HepG2 (cell line): Measurements from ENCODE around the gene SLC5A5. TPM values are rescaled to one million over a fixed set of nuclear protein-coding genes. Genes with fewer than 3 reads are reported as not detected.

Source experiments
- BHLHE40 ChIP-seq: IDR thresholded peaks from 2 replicates; pipeline ENCODE4 v1.6.1; 2011; ENCODE audit warnings: low read length, improper control_type of control experiment
- CC2D1A ChIP-seq: sonication (generic); formaldehyde crosslinking; IDR thresholded peaks from 2 replicates; pipeline ENCODE4 v1.8.1; 2023; ENCODE audit warnings: mild to moderate bottlenecking, missing genetic modification reagents
- CENPT ChIP-seq: sonication (generic); formaldehyde crosslinking; IDR thresholded peaks from 2 replicates; pipeline ENCODE4 v1.8.0; 2022; ENCODE audit warnings: low read depth, mild to moderate bottlenecking, moderate library complexity, missing genetic modification reagents
- CTCF ChIP-seq: sonication (generic); formaldehyde crosslinking; IDR thresholded peaks from 2 replicates; pipeline ENCODE4 v1.5.0; 2020; ENCODE audit warnings: mild to moderate bottlenecking, missing genetic modification reagents, moderate library complexity
- GABPA ChIP-seq, 2 experiments: IDR thresholded peaks; 2 replicates each; pipeline ENCODE4 v1.6.1; 2011 to 2016; ENCODE audit warnings: low read depth in 2 of 2, low read length in 1 of 2, missing biosample characterization in 1 of 2, missing genetic modification characterization in 1 of 2
- HMG20B ChIP-seq: conservative IDR thresholded peaks from 2 replicates; pipeline ENCODE4 v1.6.1; 2016; ENCODE audit warnings: missing genetic modification reagents, missing compliant biosample characterization
- HNRNPLL ChIP-seq: fragments of 200-400 bp; formaldehyde crosslinking; IDR thresholded peaks from 2 replicates; pipeline ENCODE4 v1.6.1; 2017; ENCODE audit warnings: mild to moderate bottlenecking, low read depth, low read length; ENCODE audit not compliant: poor library complexity, severe bottlenecking
- IRX3 ChIP-seq: sonication (generic); formaldehyde crosslinking; IDR thresholded peaks from 2 replicates; pipeline ENCODE4 v1.8.1; 2023; ENCODE audit warnings: mild to moderate bottlenecking, low read depth, missing genetic modification reagents, borderline replicate concordance
- JDP2 ChIP-seq: sonication (generic); formaldehyde crosslinking; IDR thresholded peaks from 2 replicates; pipeline ENCODE4 v1.8.1; 2022; ENCODE audit warnings: missing genetic modification reagents, borderline replicate concordance
- KDM1A ChIP-seq: IDR thresholded peaks from 2 replicates; pipeline ENCODE4 v1.6.1; 2016; ENCODE audit warnings: missing compliant biosample characterization
- MXD1 ChIP-seq: sonication (generic); formaldehyde crosslinking; IDR thresholded peaks from 2 replicates; pipeline ENCODE4 v1.4.0; 2020; ENCODE audit warnings: mild to moderate bottlenecking, missing genetic modification reagents
- ONECUT2 ChIP-seq: sonication (generic); formaldehyde crosslinking; IDR thresholded peaks from 2 replicates; pipeline ENCODE4 v1.4.0; 2020; ENCODE audit warnings: missing genetic modification reagents
- PPARG ChIP-seq: conservative IDR thresholded peaks from 2 replicates; pipeline ENCODE4 v1.6.1; 2016; ENCODE audit warnings: missing biosample characterization, missing genetic modification reagents
- RARG ChIP-seq: sonication (generic); formaldehyde crosslinking; IDR thresholded peaks from 2 replicates; pipeline ENCODE4 v1.4.0; 2020; ENCODE audit warnings: low read depth, mild to moderate bottlenecking, missing genetic modification reagents
- SRSF9 ChIP-seq: fragments of 200-400 bp; formaldehyde crosslinking; IDR thresholded peaks from 2 replicates; pipeline ENCODE4 v1.6.1; 2018; ENCODE audit warnings: borderline replicate concordance, mild to moderate bottlenecking, low read depth, low read length; ENCODE audit not compliant: insufficient read depth, poor library complexity, severe bottlenecking
- TAF1 ChIP-seq: sonication (generic); formaldehyde crosslinking; IDR thresholded peaks from 2 replicates; pipeline ENCODE4 v1.4.0; 2020; ENCODE audit warnings: missing genetic modification reagents
- TAF15 ChIP-seq: fragments of 200-400 bp; formaldehyde crosslinking; IDR thresholded peaks from one replicate; pipeline ENCODE4 v1.6.1; 2018; ENCODE audit warnings: mild to moderate bottlenecking, low read depth, low read length; ENCODE audit not compliant: poor library complexity, severe bottlenecking
- XRCC5 ChIP-seq: fragments of 200-400 bp; formaldehyde crosslinking; optimal IDR thresholded peaks from 2 replicates; pipeline ENCODE3; 2017; ENCODE audit warnings: mild to moderate bottlenecking, low read length
- ZNF367 ChIP-seq: sonication (generic); formaldehyde crosslinking; IDR thresholded peaks from 2 replicates; pipeline ENCODE4 v1.4.0; 2020; ENCODE audit warnings: missing genetic modification reagents, borderline replicate concordance
- ZNF547 ChIP-seq: sonication (generic); formaldehyde crosslinking; IDR thresholded peaks from 2 replicates; pipeline ENCODE4 v1.5.1; 2020; ENCODE audit warnings: mild to moderate bottlenecking, missing genetic modification reagents
- ZNF576 ChIP-seq: sonication (generic); formaldehyde crosslinking; IDR thresholded peaks from 2 replicates; pipeline ENCODE4 v1.4.0; 2020; ENCODE audit warnings: mild to moderate bottlenecking, missing genetic modification reagents
- ZNF761 ChIP-seq: sonication (generic); formaldehyde crosslinking; conservative IDR thresholded peaks from 2 replicates; pipeline ENCODE4 v1.4.0; 2020; ENCODE audit warnings: mild to moderate bottlenecking, missing genetic modification reagents
- polyA plus RNA-seq, 8 experiments: library from polyadenylated mRNA; depleted of rRNA in 3 of 8; stranded (reverse) in 7 of 8; unstranded in 1 of 8; fragments of >200 nt; fragmentation: Illumina TruSeq in 4 of 8; extraction: Trizol in 4 of 8; gene quantifications; 2 replicates each; pipeline versions ENCODE4 v1.2.1 to v1.2.3, GENCODE V29; 2011 to 2016; ENCODE audit warnings: low read depth in 4 of 8, missing spikeins in 1 of 8, mixed read lengths in 1 of 8; ENCODE audit not compliant: insufficient read depth in 1 of 8
- total RNA-seq, 5 experiments: library from RNA; depleted of rRNA; stranded (reverse); fragments of >200 nt; fragmentation: Illumina TruSeq; extraction: Trizol; gene quantifications; 2 replicates each; pipeline ENCODE4 v1.2.3, GENCODE V29; 2016; ENCODE audit warnings: low read depth in 1 of 5
- TF ChIP-seq, protein P1 (sequence below): sonication (generic); formaldehyde crosslinking; IDR thresholded peaks from 2 replicates; pipeline ENCODE4 v1.5.1; 2020; ENCODE audit warnings: mild to moderate bottlenecking, missing genetic modification reagents, moderate library complexity

SLC5A5 gene
- total and polyA plus RNA-seq, 2 of the 13 experiments (the other 11 are each of a cell fraction or from before 2014, with no cell fraction given) = not detected

GRCh38 chr19:17847538-17848366, 24.0 kb upstream of the SLC5A5 start, which contains the start of gene JAK3 (continued):
- TF ChIP-seq ZNF761 (CRISPR knock-in tag) = no peak; the same call in 1 of the 2 replicates
- TF ChIP-seq KDM1A (CRISPR knock-in tag) = no peak
- no peak for TF ChIP-seq HMG20B
- TF ChIP-seq XRCC5 = no peak
- TF ChIP-seq CC2D1A (CRISPR knock-in tag) = no peak
- TF ChIP-seq CTCF = peak; percentile 16; the same call in 1 of the 2 replicates
- TF ChIP-seq ZNF547 = 0 out of 2 replicates have a peak, but pooled peaks have one; percentile 60
- no peak for TF ChIP-seq ZNF576 (CRISPR knock-in tag)
- no peak for TF ChIP-seq IRX3 (CRISPR knock-in tag)
- TF ChIP-seq CENPT (CRISPR knock-in tag) = no peak
- TF ChIP-seq RARG (CRISPR knock-in tag) = no peak
- peak; percentile 45 for TF ChIP-seq HNRNPLL
- peak; percentile 70 for TF ChIP-seq GABPA (IDR thresholded peaks at IDR 0.05; ENCODE audit: low read depth, low read length)
- peak; percentile 91 for TF ChIP-seq GABPA (CRISPR knock-in tag; IDR thresholded peaks at IDR 0.05; ENCODE audit: low read depth)
- no peak; the same call in 1 of the 2 replicates for TF ChIP-seq MXD1 (CRISPR knock-in tag)
- TF ChIP-seq BHLHE40 = no peak
- TF ChIP-seq ZNF367 (CRISPR knock-in tag) = no peak
- TF ChIP-seq TAF15 = no peak
- no peak for TF ChIP-seq JDP2 (CRISPR knock-in tag)
- no peak for TF ChIP-seq PPARG (CRISPR knock-in tag)
- no peak for TF ChIP-seq ONECUT2
- TF ChIP-seq SRSF9 = no peak
- no peak; the same call in 1 of the 2 replicates for TF ChIP-seq TAF1
- TF ChIP-seq, protein P1, sequence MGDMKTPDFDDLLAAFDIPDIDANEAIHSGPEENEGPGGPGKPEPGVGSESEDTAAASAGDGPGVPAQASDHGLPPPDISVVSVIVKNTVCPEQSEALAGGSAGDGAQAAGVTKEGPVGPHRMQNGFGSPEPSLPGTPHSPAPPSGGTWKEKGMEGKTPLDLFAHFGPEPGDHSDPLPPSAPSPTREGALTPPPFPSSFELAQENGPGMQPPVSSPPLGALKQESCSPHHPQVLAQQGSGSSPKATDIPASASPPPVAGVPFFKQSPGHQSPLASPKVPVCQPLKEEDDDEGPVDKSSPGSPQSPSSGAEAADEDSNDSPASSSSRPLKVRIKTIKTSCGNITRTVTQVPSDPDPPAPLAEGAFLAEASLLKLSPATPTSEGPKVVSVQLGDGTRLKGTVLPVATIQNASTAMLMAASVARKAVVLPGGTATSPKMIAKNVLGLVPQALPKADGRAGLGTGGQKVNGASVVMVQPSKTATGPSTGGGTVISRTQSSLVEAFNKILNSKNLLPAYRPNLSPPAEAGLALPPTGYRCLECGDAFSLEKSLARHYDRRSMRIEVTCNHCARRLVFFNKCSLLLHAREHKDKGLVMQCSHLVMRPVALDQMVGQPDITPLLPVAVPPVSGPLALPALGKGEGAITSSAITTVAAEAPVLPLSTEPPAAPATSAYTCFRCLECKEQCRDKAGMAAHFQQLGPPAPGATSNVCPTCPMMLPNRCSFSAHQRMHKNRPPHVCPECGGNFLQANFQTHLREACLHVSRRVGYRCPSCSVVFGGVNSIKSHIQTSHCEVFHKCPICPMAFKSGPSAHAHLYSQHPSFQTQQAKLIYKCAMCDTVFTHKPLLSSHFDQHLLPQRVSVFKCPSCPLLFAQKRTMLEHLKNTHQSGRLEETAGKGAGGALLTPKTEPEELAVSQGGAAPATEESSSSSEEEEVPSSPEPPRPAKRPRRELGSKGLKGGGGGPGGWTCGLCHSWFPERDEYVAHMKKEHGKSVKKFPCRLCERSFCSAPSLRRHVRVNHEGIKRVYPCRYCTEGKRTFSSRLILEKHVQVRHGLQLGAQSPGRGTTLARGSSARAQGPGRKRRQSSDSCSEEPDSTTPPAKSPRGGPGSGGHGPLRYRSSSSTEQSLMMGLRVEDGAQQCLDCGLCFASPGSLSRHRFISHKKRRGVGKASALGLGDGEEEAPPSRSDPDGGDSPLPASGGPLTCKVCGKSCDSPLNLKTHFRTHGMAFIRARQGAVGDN (CRISPR knock-in tag) = peak; percentile 95
